Neural cell (in vitro differentiated cells): ENCODE measurements around the gene SEMG1. TPM values are rescaled to one million over a fixed set of nuclear protein-coding genes. Genes with fewer than 3 reads are reported as not detected.

Source experiments
- H2AFZ ChIP-seq: fragments of 200-600, 300-800 bp; sonication (generic), shearing (Covaris generic); 2 replicates; pipeline ENCODE4 v1.6.0; 2014; ENCODE audit warnings: low read depth, mild to moderate bottlenecking, antibody characterized with exemption, low read length, moderate library complexity
- H3F3A ChIP-seq: fragments of 200-600 bp; shearing (Covaris generic); 2 replicates; pipeline ENCODE4 v1.6.1; 2016; ENCODE audit warnings: mild to moderate bottlenecking, moderate library complexity, mixed read lengths, antibody characterized with exemption, low read length; ENCODE audit not compliant: insufficient read depth, poor library complexity, severe bottlenecking
- H3K27ac ChIP-seq: fragments of 200-600, 300-800 bp; sonication (generic), shearing (Covaris generic); 2 replicates; pipeline ENCODE4 v1.5.1; 2014; ENCODE audit warnings: mild to moderate bottlenecking, low read length, moderate library complexity
- H3K27me3 ChIP-seq: fragments of 300-800, 200-600 bp; sonication (generic), shearing (Covaris generic); 2 replicates; pipeline ENCODE4 v1.6.0; 2014; ENCODE audit warnings: mild to moderate bottlenecking, low read depth, low read length, moderate library complexity; ENCODE audit not compliant: insufficient read depth
- H3K36me3 ChIP-seq: fragments of 300-800, 200-600 bp; sonication (generic), shearing (Covaris generic); 2 replicates; pipeline ENCODE4 v1.5.1; 2014; ENCODE audit warnings: mild to moderate bottlenecking, antibody characterized with exemption, low read length, moderate library complexity; ENCODE audit not compliant: insufficient read depth
- H3K4me2 ChIP-seq: fragments of 300-800, 200-600 bp; sonication (generic), shearing (Covaris generic); 2 replicates; pipeline ENCODE4 v1.6.0; 2014; ENCODE audit warnings: mild to moderate bottlenecking, low read length
- H3K4me3 ChIP-seq: fragments of 300-800, 200-600 bp; sonication (generic), shearing (Covaris generic); 2 replicates; pipeline ENCODE4 v1.5.1; 2014; ENCODE audit warnings: mild to moderate bottlenecking, low read length, moderate library complexity
- H3K79me2 ChIP-seq: fragments of 200-600 bp; shearing (Covaris generic); replicated peaks from 2 replicates; pipeline ENCODE4 v1.6.0; 2014; ENCODE audit warnings: mild to moderate bottlenecking, low read length, moderate library complexity; ENCODE audit not compliant: insufficient read depth
- H3K9ac ChIP-seq: fragments of 300-800, 200-600 bp; sonication (generic), shearing (Covaris generic); 2 replicates; pipeline ENCODE4 v1.6.1; 2016; ENCODE audit warnings: mild to moderate bottlenecking, low read length, mixed read lengths
- H3K9me2 ChIP-seq: fragments of 200-600 bp; shearing (Covaris generic); 2 replicates; pipeline ENCODE4 v1.6.1; 2016; ENCODE audit warnings: mild to moderate bottlenecking, low read length, mixed read lengths; ENCODE audit not compliant: insufficient read depth
- H3K9me3 ChIP-seq: fragments of 200-600, 300-800 bp; sonication (generic), shearing (Covaris generic); 2 replicates; pipeline ENCODE4 v1.6.1; 2016; ENCODE audit warnings: mild to moderate bottlenecking, mixed run types, low read length, moderate library complexity, mixed read lengths
- H4K20me1 ChIP-seq: fragments of 200-600 bp; shearing (Covaris generic); 2 replicates; pipeline ENCODE4 v1.6.1; 2016; ENCODE audit warnings: mild to moderate bottlenecking, mixed run types; ENCODE audit not compliant: insufficient read depth
- CTCF ChIP-seq: fragments of 450-650 bp; IDR thresholded peaks from 2 replicates; pipeline ENCODE4 v1.5.1; 2014; ENCODE audit warnings: antibody characterized with exemption, mild to moderate bottlenecking, moderate library complexity; ENCODE audit not compliant: poor library complexity, severe bottlenecking
- EP300 ChIP-seq: fragments of 450-650 bp; conservative IDR thresholded peaks from 2 replicates; pipeline ENCODE4 v1.6.1; 2014; ENCODE audit warnings: antibody characterized with exemption, mild to moderate bottlenecking, moderate library complexity; ENCODE audit not compliant: poor library complexity, severe bottlenecking
- EZH2 ChIP-seq: fragments of 200-600, 300-800 bp; shearing (Covaris generic), sonication (generic); IDR thresholded peaks from 2 replicates; pipeline ENCODE4 v1.6.1; 2014; ENCODE audit warnings: antibody characterized with exemption, low read length, borderline replicate concordance, mild to moderate bottlenecking; ENCODE audit not compliant: insufficient read depth, poor library complexity, severe bottlenecking
- MXI1 ChIP-seq: fragments of 450-650 bp; conservative IDR thresholded peaks from 2 replicates; pipeline ENCODE4 v1.6.1; 2014; ENCODE audit warnings: antibody characterized with exemption, mild to moderate bottlenecking; ENCODE audit not compliant: poor library complexity, severe bottlenecking
- POLR2AphosphoS5 ChIP-seq: IDR thresholded peaks from 2 replicates; pipeline ENCODE4 v1.6.1; 2012
- RAD21 ChIP-seq: fragments of 450-650 bp; conservative IDR thresholded peaks from 2 replicates; pipeline ENCODE4 v1.6.1; 2014; ENCODE audit warnings: antibody characterized with exemption, mild to moderate bottlenecking, moderate library complexity
- REST ChIP-seq: IDR thresholded peaks from 2 replicates; pipeline ENCODE4 v1.6.1; 2012; ENCODE audit warnings: borderline replicate concordance
- SMC3 ChIP-seq: fragments of 450-650 bp; conservative IDR thresholded peaks from 2 replicates; pipeline ENCODE4 v1.6.1; 2014; ENCODE audit warnings: antibody characterized with exemption, mild to moderate bottlenecking, moderate library complexity; ENCODE audit not compliant: poor library complexity
- TAF1 ChIP-seq: IDR thresholded peaks from 2 replicates; pipeline ENCODE4 v1.6.1; 2012; ENCODE audit warnings: low read depth
- polyA plus RNA-seq: library from polyadenylated mRNA; depleted of rRNA; stranded (reverse); fragments of >200 nt; gene quantifications from 2 replicates; pipeline ENCODE4 v1.2.3, GENCODE V29; 2014

The SEMG1 gene
- polyA plus RNA-seq, 1 donor from 2014 or later, result not detected

GRCh38 chr20:45226287-45226686 is 19.5 kb downstream of the SEMG1 start:
- Histone ChIP-seq H3K36me3 (no peaks in the 10 kb centered on the region), H3K27me3 (no peaks in the 10 kb centered on the region), H3F3A (no peaks in the 10 kb centered on the region), H3K9me3 (no peaks in the 10 kb centered on the region), H3K4me3 (no peak overlapping the region), H3K79me2 (no peaks in the 10 kb centered on the region), H4K20me1 (no peaks in the 10 kb centered on the region), H3K4me2 (no peak overlapping the region), H2AFZ (no peak overlapping the region), H3K9me2 (no peaks in the 10 kb centered on the region), H3K27ac (no peak overlapping the region), H3K9ac (no peak overlapping the region)
- TF ChIP-seq POLR2AphosphoS5, result no peak
- TF ChIP-seq EZH2, result no peak
- TF ChIP-seq RAD21, result no peak
- no peak for TF ChIP-seq TAF1
- TF ChIP-seq REST, result no peak
- TF ChIP-seq CTCF, result no peak
- TF ChIP-seq SMC3, result no peak
- TF ChIP-seq MXI1, result no peak
- TF ChIP-seq EP300, result no peak

GRCh38 chr20:45229264-45230056 is 22.6 kb downstream of the SEMG1 start:
- H3K27me3 ChIP-seq, result no peaks in the 10 kb centered on the region
- no peaks in the 10 kb centered on the region for H4K20me1 ChIP-seq
- H3K9ac ChIP-seq, result no peak overlapping the region
- no peak overlapping the region for H3K4me2 ChIP-seq
- no peaks in the 10 kb centered on the region for H3K36me3 ChIP-seq
- no peak overlapping the region for H2AFZ ChIP-seq
- H3K9me2 ChIP-seq, result no peaks in the 10 kb centered on the region
- H3F3A ChIP-seq, result no peaks in the 10 kb centered on the region
- no peak for TF ChIP-seq EZH2
- no peak for TF ChIP-seq RAD21
- no peak for TF ChIP-seq REST
- no peak for TF ChIP-seq SMC3
- TF ChIP-seq TAF1, result no peak
- no peak for TF ChIP-seq MXI1
- no peak for TF ChIP-seq CTCF
- no peak for TF ChIP-seq EP300
- no peak for TF ChIP-seq POLR2AphosphoS5
- no peak overlapping the region for H3K4me3 ChIP-seq
- H3K79me2 ChIP-seq, result no peaks in the 10 kb centered on the region
- no peak overlapping the region for H3K27ac ChIP-seq
- H3K9me3 ChIP-seq, result no peaks in the 10 kb centered on the region
